NCI-H345 (cell line): ENCODE measurements around the gene CSAG2.
"Not testable (repeated sequence)": the region's sequence is repeated elsewhere in the genome, so short reads cannot be mapped to it uniquely, and the experiment has no call there.

Experiments
- DNase-seq: peaks from one replicate; lab custom pipeline; 2025; lab: John Stamatoyannopoulos, UW

The CSAG2 gene, protein sequence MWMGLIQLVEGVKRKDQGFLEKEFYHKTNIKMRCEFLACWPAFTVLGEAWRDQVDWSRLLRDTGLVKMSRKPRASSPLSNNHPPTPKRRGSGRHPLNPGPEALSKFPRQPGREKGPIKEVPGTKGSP

DNA sequence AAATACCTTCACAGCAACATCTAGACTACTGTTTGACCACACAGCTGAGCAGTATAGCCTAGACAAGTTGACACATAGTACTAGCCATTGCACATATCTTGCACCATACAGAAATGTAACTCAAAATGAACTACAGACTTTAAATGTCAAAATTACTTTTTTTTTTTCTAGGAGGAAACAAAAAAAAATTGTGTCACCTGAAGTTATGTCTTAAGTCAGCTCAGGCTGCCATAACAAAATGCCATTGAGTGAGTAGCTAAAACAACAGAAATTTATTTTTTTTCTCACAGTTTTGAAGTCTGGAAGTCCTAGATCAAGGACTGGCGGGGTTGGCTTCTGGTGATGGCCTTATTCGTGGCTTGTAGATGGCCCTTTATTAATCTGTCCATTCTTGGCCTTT is at the start of gene CSAG2:
CSAG2 (minus strand) TSS at position 101 of the 400 bp plus-strand sequence. CDS start 161 bp downstream, outside the sequence.
- not testable (repeated sequence) for DNase-seq

DNA sequence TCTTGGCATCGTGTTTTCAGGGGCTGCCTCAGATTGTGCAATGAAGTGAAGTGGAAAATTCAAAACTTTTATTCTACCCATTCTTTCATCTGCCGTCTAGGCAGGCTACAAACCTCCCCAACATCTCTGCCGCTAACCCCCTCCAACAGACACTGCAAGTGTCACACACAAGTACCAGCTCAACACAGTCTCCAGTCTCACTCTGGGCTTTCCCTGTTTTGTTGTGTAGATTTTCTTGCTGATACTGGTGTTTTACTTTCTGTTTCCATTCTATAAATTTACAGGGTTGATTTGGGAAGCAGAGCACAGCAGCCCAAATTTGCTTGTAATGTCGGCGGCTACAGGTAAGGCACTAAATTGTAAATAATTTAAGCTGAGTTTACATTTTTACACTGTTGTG is 45.8 kb upstream of the CSAG2 start:
- not testable (repeated sequence) for DNase-seq

DNA sequence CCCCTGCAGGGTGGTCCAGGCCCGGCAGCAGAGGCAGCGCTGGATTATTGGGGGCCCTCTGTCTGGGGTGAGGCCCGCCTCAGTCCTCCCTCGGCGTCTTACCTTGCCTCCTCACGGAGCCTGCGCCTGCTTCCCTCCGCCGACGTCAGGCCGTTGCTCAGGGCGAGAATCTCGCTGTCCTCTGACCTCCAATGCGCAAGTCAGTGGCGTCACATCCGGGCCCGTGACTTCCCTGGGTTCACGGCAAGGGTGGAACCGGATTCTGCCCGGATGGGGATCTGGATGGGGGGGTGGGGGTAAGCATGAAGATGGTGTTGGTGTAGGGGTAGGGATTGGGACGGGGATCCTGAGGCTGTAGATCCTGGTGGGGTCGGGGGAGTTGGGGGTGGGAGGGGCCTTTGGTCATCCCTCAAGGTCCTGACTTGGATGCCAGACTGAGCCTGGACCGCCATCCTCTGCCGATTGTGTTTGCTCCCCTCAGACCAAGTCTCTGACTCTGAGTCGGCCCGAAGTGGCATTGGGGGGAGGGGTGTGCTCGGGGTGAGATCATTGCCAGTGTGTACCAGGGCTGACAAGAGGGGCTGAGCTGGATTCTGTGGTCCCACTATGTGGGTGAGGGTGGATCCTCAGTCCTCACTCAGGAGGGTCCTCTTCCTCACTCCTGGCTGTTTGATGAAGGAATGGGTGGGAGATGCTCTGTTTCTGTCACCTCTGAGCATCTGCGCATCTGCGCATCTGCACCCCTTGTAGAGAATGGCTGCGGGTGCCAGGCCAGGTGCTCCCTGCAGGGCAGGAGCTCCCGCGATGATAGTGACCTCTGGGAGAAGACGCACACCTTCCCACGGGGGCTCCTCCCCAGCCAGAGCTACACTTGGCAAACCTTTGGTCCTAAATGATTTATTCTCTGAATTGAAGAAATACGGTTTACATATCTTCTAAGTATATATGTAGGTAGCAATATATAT is 44.9 kb upstream of the CSAG2 start, which contains the start of gene MAGEA2:
MAGEA2 (minus strand) TSS at position 157 of the 965 bp plus-strand sequence. CDS start 2,479 bp downstream, outside the sequence.
- not testable (repeated sequence) for DNase-seq

DNA sequence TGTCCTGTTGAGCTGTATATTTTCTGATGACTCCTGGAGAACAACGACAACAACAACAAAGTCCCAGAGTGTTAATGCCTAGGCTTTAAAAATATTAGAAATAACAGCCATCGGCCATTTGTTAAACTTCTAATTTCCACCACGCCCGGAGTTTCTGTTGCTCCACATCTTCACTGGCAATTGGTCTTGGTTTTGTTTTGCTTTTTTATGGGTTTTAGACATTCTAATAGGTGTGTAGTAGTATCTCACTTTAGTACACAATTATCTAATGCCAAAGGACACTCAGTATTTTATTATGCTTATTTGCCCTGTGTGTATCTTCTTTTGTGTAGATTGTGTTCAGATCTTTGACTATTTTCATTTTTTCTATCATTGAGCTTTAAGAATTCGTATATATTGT is 29.5 kb upstream of the CSAG2 start:
- DNase-seq: no peak

DNA sequence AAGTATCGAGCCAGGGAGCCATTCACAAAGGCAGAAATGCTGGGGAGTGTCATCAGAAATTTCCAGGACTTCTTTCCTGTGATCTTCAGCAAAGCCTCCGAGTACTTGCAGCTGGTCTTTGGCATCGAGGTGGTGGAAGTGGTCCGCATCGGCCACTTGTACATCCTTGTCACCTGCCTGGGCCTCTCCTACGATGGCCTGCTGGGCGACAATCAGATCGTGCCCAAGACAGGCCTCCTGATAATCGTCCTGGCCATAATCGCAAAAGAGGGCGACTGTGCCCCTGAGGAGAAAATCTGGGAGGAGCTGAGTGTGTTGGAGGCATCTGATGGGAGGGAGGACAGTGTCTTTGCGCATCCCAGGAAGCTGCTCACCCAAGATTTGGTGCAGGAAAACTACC is 27.5 kb upstream of the CSAG2 start:
- not testable (repeated sequence) for DNase-seq

DNA sequence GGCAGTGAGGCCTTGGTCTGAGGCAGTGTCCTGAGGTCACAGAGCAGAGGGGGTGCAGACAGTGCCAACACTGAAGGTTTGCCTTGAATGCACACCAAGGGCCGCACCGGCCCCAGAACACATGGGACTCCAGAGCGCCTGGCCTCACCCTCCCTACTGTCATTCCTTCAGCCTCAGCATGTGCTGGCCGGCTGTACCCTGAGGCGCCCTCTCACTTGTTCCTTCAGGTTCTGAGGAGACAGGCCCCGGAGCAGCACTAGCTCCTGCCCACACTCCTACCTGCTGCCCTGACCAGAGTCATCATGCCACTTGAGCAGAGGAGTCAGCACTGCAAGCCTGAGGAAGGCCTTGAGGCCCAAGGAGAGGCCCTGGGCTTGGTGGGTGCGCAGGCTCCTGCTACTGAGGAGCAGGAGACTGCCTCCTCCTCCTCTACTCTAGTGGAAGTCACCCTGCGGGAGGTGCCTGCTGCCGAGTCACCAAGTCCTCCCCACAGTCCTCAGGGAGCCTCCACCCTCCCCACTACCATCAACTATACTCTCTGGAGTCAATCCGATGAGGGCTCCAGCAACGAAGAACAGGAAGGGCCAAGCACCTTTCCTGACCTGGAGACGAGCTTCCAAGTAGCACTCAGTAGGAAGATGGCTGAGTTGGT is 26.9 kb upstream of the CSAG2 start:
- DNase-seq: no peak

DNA sequence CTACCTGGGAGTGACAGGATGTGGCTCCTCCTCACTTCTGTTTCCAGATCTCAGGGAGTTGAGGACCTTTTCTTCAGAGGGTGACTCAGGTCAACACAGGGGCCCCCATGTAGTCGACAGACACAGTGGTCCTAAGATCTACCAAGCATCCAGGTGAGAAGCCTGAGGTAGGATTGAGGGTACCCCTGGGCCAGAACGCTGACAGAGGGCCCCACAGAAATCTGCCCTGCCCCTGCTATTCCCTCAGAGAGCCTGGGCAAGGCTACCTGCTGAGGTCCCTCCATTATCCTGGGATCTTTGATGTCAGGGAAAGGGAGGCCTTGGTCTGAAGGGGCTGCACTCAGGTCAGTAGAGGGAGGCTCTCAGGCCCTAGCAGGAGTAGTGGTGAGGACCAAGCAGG is 26.0 kb upstream of the CSAG2 start:
- DNase-seq: no peak

DNA sequence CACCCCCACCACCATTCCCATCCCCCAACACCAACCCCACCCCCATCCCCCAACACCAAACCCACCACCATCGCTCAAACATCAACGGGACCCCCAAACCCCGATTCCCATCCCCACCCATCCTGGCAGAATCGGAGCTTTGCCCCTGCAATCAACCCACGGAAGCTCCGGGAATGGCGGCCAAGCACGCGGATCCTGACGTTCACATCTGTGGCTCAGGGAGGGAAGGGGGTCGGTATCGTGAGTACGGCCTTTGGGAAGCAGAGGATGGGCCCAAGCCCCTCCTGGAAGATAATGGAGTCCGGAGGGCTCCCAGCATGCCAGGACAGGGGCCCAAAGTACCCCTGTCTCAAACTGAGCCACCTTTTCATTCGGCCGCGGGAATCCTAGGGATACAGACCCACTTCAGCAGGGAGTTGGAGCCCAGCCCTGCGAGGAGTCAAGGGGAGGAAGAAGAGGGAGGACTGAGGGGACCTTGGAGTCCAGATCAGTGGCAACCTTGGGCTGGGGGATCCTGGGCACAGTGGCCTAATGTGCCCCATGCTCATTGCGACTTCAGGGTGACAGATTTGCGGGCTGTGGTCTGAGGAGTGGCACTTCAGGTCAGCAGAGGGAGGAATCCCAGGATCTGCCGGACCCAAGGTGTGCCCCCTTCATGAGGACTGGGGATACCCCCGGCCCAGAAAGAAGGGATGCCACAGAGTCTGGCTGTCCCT is 25.2 kb upstream of the CSAG2 start:
- not testable (repeated sequence) for DNase-seq

DNA sequence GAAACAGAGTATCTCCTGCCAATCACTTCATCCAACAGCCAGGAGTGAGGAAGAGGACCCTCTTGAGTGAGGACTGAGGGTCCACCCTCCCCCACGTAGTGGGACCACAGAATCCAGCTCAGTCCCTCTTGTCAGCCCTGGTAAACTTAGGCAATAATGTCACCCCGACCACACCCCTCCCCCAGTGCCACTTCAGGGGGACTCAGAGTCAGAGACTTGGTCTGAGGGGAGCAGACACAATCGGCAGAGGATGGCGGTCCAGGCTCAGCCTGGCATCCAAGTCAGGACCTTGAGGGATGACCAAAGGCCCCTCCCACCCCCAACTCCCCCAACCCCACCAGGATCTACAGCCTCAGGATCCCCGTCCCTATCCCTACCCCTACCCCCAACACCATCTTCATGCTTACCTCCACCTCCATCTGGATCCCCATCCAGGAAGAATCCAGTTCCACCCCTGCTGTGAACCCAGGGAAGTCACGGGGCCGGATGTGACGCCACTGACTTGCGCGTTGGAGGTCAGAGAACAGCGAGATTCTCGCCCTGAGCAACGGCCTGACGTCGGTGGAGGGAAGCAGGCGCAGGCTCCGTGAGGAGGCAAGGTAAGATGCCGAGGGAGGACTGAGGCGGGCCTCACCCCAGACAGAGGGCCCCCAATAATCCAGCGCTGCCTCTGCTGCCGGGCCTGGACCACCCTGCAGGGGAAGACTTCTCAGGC is 24.3 kb upstream of the CSAG2 start, which contains the start of the genes CSAG1 and MAGEA12:
CSAG1 (minus strand) TSS at position 461 of the 715 bp plus-strand sequence. CDS start 1,261 bp downstream, outside the sequence.
MAGEA12 (plus strand) TSS at position 497 of the 715 bp plus-strand sequence. CDS start 2,405 bp downstream, outside the sequence.
- DNase-seq: no peak

DNA sequence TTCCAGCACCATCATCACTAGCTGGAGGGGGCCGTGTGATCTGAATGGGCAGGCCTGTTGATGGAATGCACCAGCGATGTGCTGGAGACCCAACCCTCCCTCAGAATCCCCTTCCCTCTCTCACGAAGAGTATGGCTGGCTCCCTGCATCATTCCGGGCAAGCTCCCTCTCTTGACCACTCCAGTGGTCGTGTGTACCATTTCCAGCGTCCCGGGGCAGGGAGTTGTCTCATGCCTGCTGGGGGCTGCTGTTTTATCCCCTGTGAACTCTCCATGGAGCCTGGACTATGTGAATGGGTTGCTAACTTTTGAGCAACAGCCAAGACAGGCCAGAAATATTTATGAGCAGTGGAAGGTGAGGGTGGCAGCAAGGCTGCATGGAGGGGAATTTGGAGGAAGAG is 16.3 kb upstream of the CSAG2 start:
- DNase-seq: no peak

DNA sequence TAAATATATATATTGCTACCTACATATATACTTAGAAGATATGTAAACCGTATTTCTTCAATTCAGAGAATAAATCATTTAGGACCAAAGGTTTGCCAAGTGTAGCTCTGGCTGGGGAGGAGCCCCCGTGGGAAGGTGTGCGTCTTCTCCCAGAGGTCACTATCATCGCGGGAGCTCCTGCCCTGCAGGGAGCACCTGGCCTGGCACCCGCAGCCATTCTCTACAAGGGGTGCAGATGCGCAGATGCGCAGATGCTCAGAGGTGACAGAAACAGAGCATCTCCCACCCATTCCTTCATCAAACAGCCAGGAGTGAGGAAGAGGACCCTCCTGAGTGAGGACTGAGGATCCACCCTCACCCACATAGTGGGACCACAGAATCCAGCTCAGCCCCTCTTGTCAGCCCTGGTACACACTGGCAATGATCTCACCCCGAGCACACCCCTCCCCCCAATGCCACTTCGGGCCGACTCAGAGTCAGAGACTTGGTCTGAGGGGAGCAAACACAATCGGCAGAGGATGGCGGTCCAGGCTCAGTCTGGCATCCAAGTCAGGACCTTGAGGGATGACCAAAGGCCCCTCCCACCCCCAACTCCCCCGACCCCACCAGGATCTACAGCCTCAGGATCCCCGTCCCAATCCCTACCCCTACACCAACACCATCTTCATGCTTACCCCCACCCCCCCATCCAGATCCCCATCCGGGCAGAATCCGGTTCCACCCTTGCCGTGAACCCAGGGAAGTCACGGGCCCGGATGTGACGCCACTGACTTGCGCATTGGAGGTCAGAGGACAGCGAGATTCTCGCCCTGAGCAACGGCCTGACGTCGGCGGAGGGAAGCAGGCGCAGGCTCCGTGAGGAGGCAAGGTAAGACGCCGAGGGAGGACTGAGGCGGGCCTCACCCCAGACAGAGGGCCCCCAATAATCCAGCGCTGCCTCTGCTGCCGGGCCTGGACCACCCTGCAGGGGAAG is 5.0 kb upstream of the CSAG2 start, which contains the start of gene MAGEA2B:
MAGEA2B (plus strand) TSS at position 814 of the 973 bp plus-strand sequence. CDS start 2,479 bp downstream, outside the sequence.
- DNase-seq: not testable (repeated sequence)

DNA sequence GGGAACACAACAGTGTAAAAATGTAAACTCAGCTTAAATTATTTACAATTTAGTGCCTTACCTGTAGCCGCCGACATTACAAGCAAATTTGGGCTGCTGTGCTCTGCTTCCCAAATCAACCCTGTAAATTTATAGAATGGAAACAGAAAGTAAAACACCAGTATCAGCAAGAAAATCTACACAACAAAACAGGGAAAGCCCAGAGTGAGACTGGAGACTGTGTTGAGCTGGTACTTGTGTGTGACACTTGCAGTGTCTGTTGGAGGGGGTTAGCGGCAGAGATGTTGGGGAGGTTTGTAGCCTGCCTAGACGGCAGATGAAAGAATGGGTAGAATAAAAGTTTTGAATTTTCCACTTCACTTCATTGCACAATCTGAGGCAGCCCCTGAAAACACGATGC is 4.1 kb upstream of the CSAG2 start:
- DNase-seq: not testable (repeated sequence)

DNA sequence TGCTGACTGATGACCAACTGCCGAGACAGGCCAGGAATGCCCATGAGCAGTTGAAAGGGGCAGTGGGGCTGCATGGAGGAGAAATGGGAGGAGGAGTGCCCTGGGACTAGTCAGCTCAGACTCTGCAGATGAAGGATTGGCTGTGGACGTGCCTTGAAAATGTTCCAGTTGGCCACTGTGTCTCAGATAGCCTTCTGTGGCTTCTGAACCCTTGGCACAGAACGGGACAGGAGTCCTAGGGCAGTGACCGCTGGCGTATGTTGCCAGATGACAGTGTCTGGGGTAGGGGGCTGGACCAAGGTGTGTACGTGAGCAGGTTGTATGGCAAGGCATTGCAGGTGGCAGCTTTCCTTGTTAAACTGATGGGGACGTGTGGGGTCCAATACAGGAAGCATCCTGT is 2.6 kb downstream of the CSAG2 start:
- DNase-seq: not testable (repeated sequence)

DNA sequence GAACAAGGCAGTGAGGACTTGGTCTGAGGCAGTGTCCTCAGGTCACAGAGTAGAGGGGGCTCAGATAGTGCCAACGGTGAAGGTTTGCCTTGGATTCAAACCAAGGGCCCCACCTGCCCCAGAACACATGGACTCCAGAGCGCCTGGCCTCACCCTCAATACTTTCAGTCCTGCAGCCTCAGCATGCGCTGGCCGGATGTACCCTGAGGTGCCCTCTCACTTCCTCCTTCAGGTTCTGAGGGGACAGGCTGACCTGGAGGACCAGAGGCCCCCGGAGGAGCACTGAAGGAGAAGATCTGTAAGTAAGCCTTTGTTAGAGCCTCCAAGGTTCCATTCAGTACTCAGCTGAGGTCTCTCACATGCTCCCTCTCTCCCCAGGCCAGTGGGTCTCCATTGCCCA is 8.7 kb downstream of the CSAG2 start:
- DNase-seq: not testable (repeated sequence)

DNA sequence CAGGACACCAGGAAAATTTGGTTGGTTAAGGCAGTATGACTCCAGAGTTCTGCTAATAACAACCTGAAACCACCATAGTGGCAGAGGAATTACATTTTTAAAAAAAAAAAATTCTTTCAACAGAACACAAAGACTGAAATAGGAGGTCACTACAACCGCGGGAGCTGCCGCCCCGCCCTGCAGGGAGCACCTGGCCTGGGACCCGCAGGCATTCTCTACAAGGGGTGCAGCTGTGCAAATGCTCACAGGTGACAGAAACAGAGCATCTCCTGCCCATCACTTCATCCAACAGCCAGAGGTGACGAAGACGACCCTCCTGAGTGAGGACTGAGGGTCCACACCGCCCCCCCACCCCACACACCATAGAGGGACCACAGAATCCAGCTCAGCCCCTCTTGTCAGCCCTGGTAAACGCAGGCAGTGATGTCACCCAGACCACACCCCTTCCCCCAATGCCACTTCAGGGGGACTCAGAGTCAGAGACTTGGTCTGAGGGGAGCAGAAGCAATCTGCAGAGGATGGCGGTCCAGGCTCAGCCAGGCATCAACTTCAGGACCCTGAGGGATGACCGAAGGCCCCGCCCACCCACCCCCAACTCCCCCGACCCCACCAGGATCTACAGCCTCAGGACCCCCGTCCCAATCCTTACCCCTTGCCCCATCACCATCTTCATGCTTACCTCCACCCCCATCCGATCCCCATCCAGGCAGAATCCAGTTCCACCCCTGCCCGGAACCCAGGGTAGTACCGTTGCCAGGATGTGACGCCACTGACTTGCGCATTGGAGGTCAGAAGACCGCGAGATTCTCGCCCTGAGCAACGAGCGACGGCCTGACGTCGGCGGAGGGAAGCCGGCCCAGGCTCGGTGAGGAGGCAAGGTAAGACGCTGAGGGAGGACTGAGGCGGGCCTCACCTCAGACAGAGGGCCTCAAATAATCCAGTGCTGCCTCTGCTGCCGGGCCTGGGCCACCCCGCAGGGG is 10.8 kb downstream of the CSAG2 start, which contains the start of gene MAGEA3:
MAGEA3 (plus strand) TSS at position 843 of the 980 bp plus-strand sequence. CDS start 2,039 bp downstream, outside the sequence.
- not testable (repeated sequence) for DNase-seq

DNA sequence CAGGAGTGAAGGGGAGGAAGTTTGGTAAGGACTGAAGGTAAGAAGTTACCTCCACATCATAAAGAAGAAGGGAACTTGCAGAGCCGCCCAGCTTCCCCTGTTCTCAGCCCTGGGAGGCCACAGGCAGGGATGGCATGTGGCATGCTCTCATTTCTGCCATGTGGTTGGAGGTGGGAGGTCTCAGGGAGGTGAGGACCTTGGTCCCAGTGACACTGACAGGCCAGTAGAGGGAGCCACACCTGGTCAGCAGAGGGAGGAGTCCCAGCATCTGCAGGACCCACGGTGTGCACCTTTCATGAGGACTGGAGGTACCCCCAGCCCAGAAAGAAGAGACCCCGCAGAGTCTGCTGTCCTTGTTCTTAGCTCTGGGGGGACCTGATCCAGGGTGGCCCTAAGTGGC is 28.1 kb downstream of the CSAG2 start:
- DNase-seq: not testable (repeated sequence)

DNA sequence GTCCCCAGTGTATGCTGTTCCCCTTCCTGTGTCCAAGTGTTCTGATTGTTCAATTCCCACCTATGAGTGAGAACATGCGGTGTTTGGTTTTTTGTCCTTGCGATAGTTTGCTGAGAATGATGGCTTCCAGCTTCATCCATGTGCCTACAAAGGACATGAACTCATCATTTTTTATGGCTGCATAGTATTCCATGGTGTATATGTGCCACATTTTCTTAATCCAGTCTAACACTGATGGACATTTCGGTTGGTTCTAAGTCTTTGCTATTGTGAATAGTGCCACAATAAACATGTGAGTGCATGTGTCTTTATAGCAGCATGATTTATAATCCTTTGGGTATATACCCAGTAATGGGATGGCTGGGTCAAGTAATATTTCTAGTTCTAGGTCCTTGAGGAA is 34.4 kb downstream of the CSAG2 start:
- DNase-seq: not testable (repeated sequence)

DNA sequence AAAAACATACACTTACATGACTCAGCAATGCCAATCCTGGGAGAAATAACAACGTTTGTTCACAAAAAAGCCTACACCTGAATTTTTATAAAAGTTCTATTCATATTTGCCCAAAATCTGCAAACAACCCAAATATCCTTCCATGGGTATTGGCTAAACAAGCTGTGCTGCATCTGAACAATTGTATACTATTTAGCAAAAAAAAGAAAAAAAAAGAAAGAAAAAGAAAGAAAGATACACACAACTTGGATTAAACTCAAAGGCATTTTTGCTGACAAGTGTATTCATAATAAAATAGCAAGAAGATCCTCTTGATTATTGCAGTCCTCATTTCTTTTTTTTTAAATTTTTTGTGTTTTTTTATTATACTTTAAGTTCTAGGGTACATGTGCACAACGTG is 34.9 kb downstream of the CSAG2 start:
- no peak for DNase-seq
